ENCODE measurements around the gene LEPROT.

- no peak for TF ChIP-seq SP1 (IDR thresholded peaks at IDR 0.05)
- no peak for TF ChIP-seq L3MBTL2 (conservative IDR thresholded peaks at IDR 0.05)
- TF ChIP-seq FOXK2 (IDR thresholded peaks at IDR 0.05), result no peak
- no peak for TF ChIP-seq FOXA1 (IDR thresholded peaks at IDR 0.05)
- no peak for TF ChIP-seq SUZ12 (IDR thresholded peaks at IDR 0.05)
- TF ChIP-seq TARDBP (IDR thresholded peaks at IDR 0.05), result no peak
- TF ChIP-seq NFRKB (IDR thresholded peaks at IDR 0.05), result no peak
- no peak for TF ChIP-seq FOXM1 (IDR thresholded peaks at IDR 0.05; ENCODE audit: borderline replicate concordance)
- TF ChIP-seq ELF4 (IDR thresholded peaks at IDR 0.05), result no peak
- no peak for TF ChIP-seq HDGF (IDR thresholded peaks at IDR 0.05; ENCODE audit: borderline replicate concordance)
- TF ChIP-seq ARNT (IDR thresholded peaks at IDR 0.05), result no peak
- TF ChIP-seq LEF1 (IDR thresholded peaks at IDR 0.05; ENCODE audit: borderline replicate concordance), result no peak
Observed at GRCh38 chr1:65417729-65418128, 2.7 kb upstream of the LEPROT start.

Data from HEK293T (cell line).